Stomach smooth muscle (tissue), 2 donors: ENCODE data around the gene APOC3.

Source experiments
- H3K27ac ChIP-seq: one replicate; pipeline ENCODE4 v1.7.0; 2013; ENCODE audit warnings: mild to moderate bottlenecking, low read length, inconsistent platforms
- H3K27me3 ChIP-seq, 2 donors: one replicate each; pipeline ENCODE4 v1.7.0; 2013; ENCODE audit warnings: low read length in 2 of 2; ENCODE audit not compliant: insufficient read depth in 2 of 2, control insufficient read depth in 1 of 2
- H3K36me3 ChIP-seq, 2 donors: one replicate each; pipeline ENCODE4 v1.7.0; 2013; ENCODE audit warnings: low read length in 2 of 2; ENCODE audit not compliant: control insufficient read depth in 2 of 2, insufficient read depth in 2 of 2
- H3K4me1 ChIP-seq: one replicate; pipeline ENCODE4 v1.7.0; 2013; ENCODE audit warnings: low read length; ENCODE audit not compliant: control insufficient read depth, insufficient read depth
- H3K4me3 ChIP-seq, 2 donors: one replicate each; pipeline ENCODE4 v1.7.0; 2013; ENCODE audit warnings: low read length in 2 of 2
- H3K9ac ChIP-seq, 2 donors: one replicate each; pipeline ENCODE4 v1.7.0; 2013; ENCODE audit warnings: low read length in 2 of 2, mild to moderate bottlenecking in 1 of 2
- H3K9me3 ChIP-seq, 2 donors: one replicate each; pipeline ENCODE4 v1.7.0; 2013; ENCODE audit warnings: low read length in 2 of 2; ENCODE audit not compliant: control insufficient read depth in 2 of 2
- donor health status: healthy.
- donor health status: Pancreatic carcinoma.

Gene APOC3

GRCh38 chr11:116823031-116823843, 6.5 kb upstream of the APOC3 start, which contains the start of gene APOA4:
Gene APOA4, minus strand, starts transcription at chr11:116823304. Its CDS starts 113 bp downstream, at chr11:116823191.
- Histone ChIP-seq H3K9me3 (no peaks in the 10 kb centered on the region), H3K9ac (no peak within 1 kb of the TSS), H3K4me3 (no peak within 1 kb of the TSS), H3K4me1 (no peaks in the 10 kb centered on the region), H3K36me3 (no peaks in the 10 kb centered on the region), H3K27ac (no peak within 1 kb of the TSS), H3K27me3 (no peaks in the 10 kb centered on the region)

GRCh38 chr11:116825434-116825833, 4.3 kb upstream of the APOC3 start:
- no peak overlapping the region for H3K27ac ChIP-seq
- H3K4me3 ChIP-seq: no peak overlapping the region

GRCh38 chr11:116825854-116826750, 3.6 kb upstream of the APOC3 start:
- Histone ChIP-seq H3K27ac (no peak overlapping the region), H3K27me3 (no peaks in the 10 kb centered on the region)

More at GRCh38 chr11:116825434-116825833, 4.3 kb upstream of the APOC3 start:
- Histone ChIP-seq H3K4me1 (no peaks in the 10 kb centered on the region), H3K36me3 (no peaks in the 10 kb centered on the region), H3K9ac (no peak overlapping the region), H3K9me3 (no peaks in the 10 kb centered on the region), H3K27me3 (no peaks in the 10 kb centered on the region)

GRCh38 chr11:116826751-116827431, 2.8 kb upstream of the APOC3 start:
- Histone ChIP-seq H3K27me3 (no peaks in the 10 kb centered on the region), H3K4me1 (no peaks in the 10 kb centered on the region)

More at GRCh38 chr11:116825854-116826750, 3.6 kb upstream of the APOC3 start:
- H3K9ac ChIP-seq: no peak overlapping the region
- no peaks in the 10 kb centered on the region for H3K36me3 ChIP-seq
- H3K9me3 ChIP-seq: no peaks in the 10 kb centered on the region
- H3K4me1 ChIP-seq: no peaks in the 10 kb centered on the region
- no peak overlapping the region for H3K4me3 ChIP-seq

GRCh38 chr11:116827461-116827860, 2.2 kb upstream of the APOC3 start:
- H3K27me3 ChIP-seq: no peaks in the 10 kb centered on the region
- no peak overlapping the region for H3K27ac ChIP-seq
- no peaks in the 10 kb centered on the region for H3K36me3 ChIP-seq
- H3K4me1 ChIP-seq: no peaks in the 10 kb centered on the region
- H3K9ac ChIP-seq: no peak overlapping the region
- no peaks in the 10 kb centered on the region for H3K9me3 ChIP-seq
- H3K4me3 ChIP-seq: no peak overlapping the region

More at GRCh38 chr11:116826751-116827431, 2.8 kb upstream of the APOC3 start:
- Histone ChIP-seq H3K9me3 (no peaks in the 10 kb centered on the region), H3K4me3 (no peak overlapping the region), H3K27ac (no peak overlapping the region), H3K9ac (no peak overlapping the region), H3K36me3 (no peaks in the 10 kb centered on the region)

- Histone ChIP-seq H3K27ac (no peak overlapping the region), H3K9ac (no peak overlapping the region), H3K4me3 (no peak overlapping the region), H3K9me3 (no peaks in the 10 kb centered on the region), H3K36me3 (no peaks in the 10 kb centered on the region), H3K27me3 (no peaks in the 10 kb centered on the region), H3K4me1 (no peaks in the 10 kb centered on the region)
Observed at GRCh38 chr11:116828632-116829524, 829 bp upstream of the APOC3 start.

- H3K9ac ChIP-seq: no peak overlapping the region
- no peaks in the 10 kb centered on the region for H3K27me3 ChIP-seq
- H3K36me3 ChIP-seq: no peaks in the 10 kb centered on the region
- H3K4me3 ChIP-seq: no peak overlapping the region
- peaks cover 8% of the 10 kb centered on the region for H3K4me1 ChIP-seq
- no peak overlapping the region for H3K27ac ChIP-seq
- no peaks in the 10 kb centered on the region for H3K9me3 ChIP-seq
Observed at GRCh38 chr11:116830184-116830912, 641 bp downstream of the APOC3 start.

GRCh38 chr11:116831790-116832349, 2.2 kb downstream of the APOC3 start:
- H3K36me3 ChIP-seq: no peaks in the 10 kb centered on the region
- H3K9me3 ChIP-seq: no peaks in the 10 kb centered on the region
- H3K4me1 ChIP-seq: peaks cover 20% of the 10 kb centered on the region
- H3K4me3 ChIP-seq: no peak overlapping the region
- H3K9ac ChIP-seq: no peak overlapping the region
- H3K27ac ChIP-seq: no peak overlapping the region
- H3K27me3 ChIP-seq: no peaks in the 10 kb centered on the region
